SU-DHL-6 (cell line): Measurements from ENCODE around the gene OXCT1.
"Not testable (repeated sequence)": the region's sequence is repeated elsewhere in the genome, so short reads cannot be mapped to it uniquely, and the experiment has no call there.

Source experiments
- H2AFZ ChIP-seq: fragments of 200-600 bp; sonication (generic); 2 replicates; pipeline ENCODE4 v1.6.1; 2014; ENCODE audit warnings: low read depth, mild to moderate bottlenecking, moderate library complexity, mixed read lengths, antibody characterized with exemption, low read length; ENCODE audit not compliant: severe bottlenecking
- H3F3A ChIP-seq: fragments of 200-600 bp; shearing (Covaris generic); 2 replicates; pipeline ENCODE4 v1.6.0; 2016; ENCODE audit warnings: antibody characterized with exemption, mild to moderate bottlenecking; ENCODE audit not compliant: insufficient read depth
- H3K27ac ChIP-seq: fragments of 200-600 bp; sonication (generic); 2 replicates; pipeline ENCODE4 v1.5.1; 2016; ENCODE audit warnings: low read depth, mild to moderate bottlenecking, low read length, moderate library complexity, mixed read lengths
- H3K27me3 ChIP-seq: fragments of 200-600 bp; sonication (generic), shearing (Covaris generic); 2 replicates; pipeline ENCODE4 v1.6.0; 2014; ENCODE audit warnings: mild to moderate bottlenecking, low read length
- H3K36me3 ChIP-seq: fragments of 200-600 bp; sonication (generic); 2 replicates; pipeline ENCODE4 v1.6.1; 2014; ENCODE audit warnings: mild to moderate bottlenecking, low read length, mixed read lengths
- H3K4me2 ChIP-seq: fragments of 300-600, 200-600 bp; shearing (Covaris generic), sonication (generic); 2 replicates; pipeline ENCODE4 v1.6.0; 2014; ENCODE audit warnings: low read length, low read depth, mild to moderate bottlenecking; ENCODE audit not compliant: poor library complexity, severe bottlenecking
- H3K4me3 ChIP-seq: fragments of 200-600 bp; sonication (generic); 2 replicates; pipeline ENCODE4 v1.5.1; 2014; ENCODE audit warnings: antibody characterized with exemption, low read length, mild to moderate bottlenecking, mixed read lengths; ENCODE audit not compliant: insufficient read depth, poor library complexity, severe bottlenecking
- H3K79me2 ChIP-seq: fragments of 200-600 bp; sonication (generic); 2 replicates; pipeline ENCODE4 v1.6.1; 2014; ENCODE audit warnings: mild to moderate bottlenecking, low read length, moderate library complexity; ENCODE audit not compliant: insufficient read depth
- H3K9ac ChIP-seq: fragments of 200-600 bp; sonication (generic); 2 replicates; pipeline ENCODE4 v1.7.0; 2014; ENCODE audit warnings: mild to moderate bottlenecking, low read length
- H3K9me2 ChIP-seq: fragments of 200-600 bp; sonication (generic); replicated peaks from 2 replicates; pipeline ENCODE4 v1.6.1; 2014; ENCODE audit warnings: low read length; ENCODE audit not compliant: insufficient read depth
- H3K9me3 ChIP-seq: fragments of 200-600 bp; sonication (generic); 2 replicates; pipeline ENCODE4 v1.6.1; 2014; ENCODE audit warnings: low read length, mixed read lengths; ENCODE audit not compliant: insufficient read depth
- H4K20me1 ChIP-seq: fragments of 200-600 bp; sonication (generic); 2 replicates; pipeline ENCODE4 v1.6.1; 2014; ENCODE audit warnings: low read depth, mild to moderate bottlenecking, antibody characterized with exemption, low read length, moderate library complexity, mixed read lengths
- CTCF ChIP-seq: fragments of 200-600 bp; sonication (generic); IDR thresholded peaks from one replicate; pipeline ENCODE4 v1.5.1; 2017; ENCODE audit warnings: antibody characterized with exemption, mild to moderate bottlenecking, low read length, moderate library complexity; ENCODE audit not compliant: insufficient read depth, poor library complexity, severe bottlenecking
- EZH2phosphoT487 ChIP-seq: fragments of 200-600 bp; sonication (generic), shearing (Covaris generic); conservative IDR thresholded peaks from 2 replicates; pipeline ENCODE4 v1.6.1; 2018; ENCODE audit warnings: mild to moderate bottlenecking, antibody characterized with exemption, low read length, moderate library complexity, mixed read lengths

OXCT1 gene

DNA sequence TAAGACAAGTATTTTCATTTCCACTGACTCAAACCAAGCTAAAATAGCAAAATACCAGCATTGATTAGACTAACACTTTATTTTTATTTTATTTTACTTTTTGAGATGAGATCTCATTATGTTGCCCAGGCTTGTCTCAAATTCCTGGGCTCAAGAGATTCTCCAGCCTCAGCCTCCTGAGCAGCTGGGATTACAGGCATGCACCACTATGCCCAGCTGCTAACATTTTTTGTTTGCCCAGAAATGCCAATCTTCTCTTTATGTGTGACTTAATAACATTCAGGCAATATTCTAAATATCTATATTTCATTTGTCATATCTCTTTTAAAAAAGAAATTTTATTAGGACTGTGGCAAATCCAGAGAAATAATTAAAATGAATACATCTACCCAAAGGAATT is 55.0 kb downstream of the OXCT1 start:
- Histone ChIP-seq H3K79me2 (peaks cover 14% of the 10 kb centered on the region; the same call in 1 of the 2 replicates), H3K4me3 (no peak overlapping the region), H3K9me3 (no peaks in the 10 kb centered on the region), H3K36me3 (0 out of 2 replicates have a peak, but pooled peaks cover 3% of the 10 kb centered on the region), H3K4me2 (no peak overlapping the region), H3K9me2 (no peaks in the 10 kb centered on the region), H4K20me1 (no peaks in the 10 kb centered on the region), H3K9ac (no peak overlapping the region), H3K27me3 (no peaks in the 10 kb centered on the region), H3F3A (no peaks in the 10 kb centered on the region), H2AFZ (no peak overlapping the region), H3K27ac (no peak overlapping the region)
- no peak for TF ChIP-seq CTCF
- TF ChIP-seq EZH2phosphoT487 = no peak

GRCh38 chr5:41814306-41814705 is 55.9 kb downstream of the OXCT1 start:
- not testable (repeated sequence) for H3K9ac ChIP-seq, H3K27ac ChIP-seq, H3K27me3 ChIP-seq, H3K9me2 ChIP-seq, H3F3A ChIP-seq, H3K9me3 ChIP-seq, H3K4me3 ChIP-seq, H4K20me1 ChIP-seq, H3K4me2 ChIP-seq, H2AFZ ChIP-seq, H3K36me3 ChIP-seq
- peaks cover 14% of the 10 kb centered on the region; the same call in 1 of the 2 replicates for H3K79me2 ChIP-seq

- TF ChIP-seq EZH2phosphoT487 (no peak), CTCF (no peak)
Observed at GRCh38 chr5:41812156-41812555, 58.1 kb downstream of the OXCT1 start.

DNA sequence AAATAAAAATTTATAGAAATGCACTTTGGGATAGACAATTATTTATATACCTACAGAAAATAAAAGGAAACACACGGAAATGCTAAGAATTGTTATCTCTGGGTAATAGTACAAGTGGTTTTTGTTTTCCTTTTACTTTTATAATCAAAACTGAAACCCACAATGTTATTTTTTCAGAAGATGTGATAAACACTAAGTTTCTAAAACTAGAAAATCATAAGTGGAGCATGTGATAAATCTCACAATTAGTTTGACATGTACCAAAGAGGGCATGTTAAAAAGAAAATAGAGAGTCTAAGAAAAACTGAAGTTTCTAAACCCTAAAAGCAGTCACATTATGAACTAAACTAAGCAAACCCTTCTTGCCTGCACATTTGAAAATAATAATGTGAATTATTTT is 61.1 kb downstream of the OXCT1 start:
- H3K79me2 ChIP-seq = peaks cover 14% of the 10 kb centered on the region; the same call in 1 of the 2 replicates
- peaks cover 27% of the 10 kb centered on the region for H3K36me3 ChIP-seq
- no peaks in the 10 kb centered on the region for H4K20me1 ChIP-seq
- H3K4me3 ChIP-seq = no peak overlapping the region
- H3K27me3 ChIP-seq = no peaks in the 10 kb centered on the region
- H3F3A ChIP-seq = no peaks in the 10 kb centered on the region
- H3K9me2 ChIP-seq = no peaks in the 10 kb centered on the region
- no peak overlapping the region for H3K27ac ChIP-seq
- no peaks in the 10 kb centered on the region for H3K9me3 ChIP-seq
- TF ChIP-seq CTCF = no peak
- no peak for TF ChIP-seq EZH2phosphoT487
- H3K9ac ChIP-seq = no peak overlapping the region
- H3K4me2 ChIP-seq = no peak overlapping the region
- no peak overlapping the region for H2AFZ ChIP-seq

More at GRCh38 chr5:41812156-41812555, 58.1 kb downstream of the OXCT1 start:
- peaks cover 10% of the 10 kb centered on the region for H3K36me3 ChIP-seq
- H3K4me3 ChIP-seq = no peak overlapping the region
- no peaks in the 10 kb centered on the region for H3K27me3 ChIP-seq
- H3K79me2 ChIP-seq = peaks cover 14% of the 10 kb centered on the region; the same call in 1 of the 2 replicates
- no peaks in the 10 kb centered on the region for H3K9me2 ChIP-seq
- H3K9ac ChIP-seq = no peak overlapping the region
- H3K27ac ChIP-seq = no peak overlapping the region
- H4K20me1 ChIP-seq = no peaks in the 10 kb centered on the region
- no peak overlapping the region for H2AFZ ChIP-seq
- H3F3A ChIP-seq = no peaks in the 10 kb centered on the region
- H3K9me3 ChIP-seq = no peaks in the 10 kb centered on the region
- no peak overlapping the region for H3K4me2 ChIP-seq
